NK-92 treated with Interleukin-12 subunit alpha and Interleukin-12 subunit beta, amount 100 ng/mL, for 24 hours (cell line): Measurements from ENCODE around the gene CCNQ.

Experiments used
- DNase-seq: peaks from one replicate; lab custom pipeline; 2025; lab: John Stamatoyannopoulos, UW

CCNQ gene

GRCh38 chrX:153598541-153599191 lies at the start of gene CCNQ:
Gene CCNQ, minus strand, starts transcription at chrX:153599139. Its CDS starts 66 bp downstream, at chrX:153599073.
- DNase-seq: no peak

- no peak for DNase-seq
Measured at GRCh38 chrX:153647461-153648357, 48.8 kb upstream of the CCNQ start.

- no peak for DNase-seq
Measured at GRCh38 chrX:153646620-153647373, 47.9 kb upstream of the CCNQ start, which contains the start of gene DUSP9. Gene DUSP9, plus strand, starts transcription at chrX:153647203. Its CDS starts 751 bp downstream, at chrX:153647954.

DNA sequence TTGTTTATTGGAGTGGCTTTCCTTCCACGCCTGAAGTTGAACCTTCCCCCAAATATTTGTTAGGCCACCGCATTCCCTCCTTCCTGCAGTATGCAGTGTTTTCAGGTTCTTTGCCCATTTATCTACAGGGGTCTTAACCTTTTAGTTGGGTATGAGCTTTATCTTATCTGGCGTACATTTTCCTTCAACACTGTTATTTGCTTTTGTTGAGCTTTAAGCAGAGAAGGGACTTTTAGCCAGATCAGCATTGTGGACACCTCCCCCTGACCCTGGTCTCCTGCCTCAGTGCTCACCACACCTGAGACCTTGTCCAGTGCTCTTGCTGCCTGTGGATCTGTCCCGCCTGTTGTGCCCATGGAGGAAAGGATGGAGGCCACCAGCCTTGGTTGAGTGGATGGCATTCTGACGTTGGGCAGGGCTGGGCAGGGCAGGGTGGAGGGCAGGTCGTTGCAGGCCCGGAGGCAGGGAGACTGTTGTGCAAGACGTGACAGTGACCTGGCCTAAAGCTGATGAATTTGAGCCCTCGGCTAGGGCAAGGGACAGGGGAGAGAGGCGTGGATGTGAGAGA lies 47.1 kb upstream of the CCNQ start:
- DNase-seq: no peak

DNA sequence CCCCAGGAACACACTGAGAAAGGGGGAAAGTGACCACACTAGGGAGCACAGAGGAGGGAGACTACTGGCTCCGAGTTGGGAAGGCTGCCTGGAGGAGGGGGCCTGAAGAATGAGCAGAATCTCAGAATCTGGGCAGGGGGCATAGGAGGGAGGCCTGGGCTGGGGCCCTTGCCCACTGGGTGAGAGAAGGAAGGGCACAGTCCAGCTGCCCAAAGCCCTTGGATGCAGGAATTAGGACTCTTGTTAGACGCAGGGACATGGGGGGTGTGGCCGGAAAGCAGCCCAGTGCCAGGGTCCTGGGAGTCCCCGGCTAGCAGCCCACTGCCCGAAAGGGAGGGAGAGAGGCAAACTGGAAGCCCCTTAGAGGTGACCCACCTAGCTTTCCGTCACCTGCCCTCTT lies 46.2 kb upstream of the CCNQ start:
- no peak for DNase-seq

DNA sequence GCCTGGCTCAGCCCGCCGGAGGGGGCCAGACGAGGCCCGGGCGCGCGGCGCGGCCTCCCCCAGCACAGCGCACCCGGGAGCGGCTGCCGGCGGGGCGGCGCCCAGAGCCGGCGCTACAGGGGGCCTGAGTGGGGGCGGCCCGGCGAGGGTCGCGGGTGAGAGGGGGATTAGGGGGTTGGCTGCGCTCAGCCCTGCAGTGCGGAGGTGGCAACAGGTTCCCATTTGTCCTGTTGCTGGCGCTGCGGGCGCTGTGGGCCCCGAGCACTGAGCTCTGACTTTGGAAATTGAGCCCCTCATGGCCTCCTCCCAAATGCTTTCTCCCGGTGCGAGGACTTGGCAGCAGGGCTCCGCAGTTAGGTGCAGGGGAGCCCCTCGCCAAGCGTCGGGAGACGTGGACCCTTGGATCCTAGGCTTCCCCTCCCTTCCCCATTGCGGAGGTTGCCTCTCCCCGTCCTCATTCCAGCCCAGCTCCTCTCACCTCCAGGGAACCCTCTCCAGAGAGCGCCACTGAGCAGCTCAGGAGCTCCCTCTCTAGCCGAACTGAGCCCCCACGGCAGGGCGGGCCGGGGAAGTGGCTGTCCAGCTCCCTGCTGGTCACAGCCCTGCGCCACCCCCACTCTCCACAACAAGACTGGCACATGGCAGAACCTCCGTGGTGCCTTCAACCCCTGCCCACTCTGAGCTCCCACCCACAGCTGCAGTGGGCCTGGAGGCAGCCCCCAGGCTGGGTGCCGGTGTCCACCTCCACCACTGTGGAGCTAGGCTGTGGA lies 45.6 kb upstream of the CCNQ start:
- DNase-seq: no peak

DNA sequence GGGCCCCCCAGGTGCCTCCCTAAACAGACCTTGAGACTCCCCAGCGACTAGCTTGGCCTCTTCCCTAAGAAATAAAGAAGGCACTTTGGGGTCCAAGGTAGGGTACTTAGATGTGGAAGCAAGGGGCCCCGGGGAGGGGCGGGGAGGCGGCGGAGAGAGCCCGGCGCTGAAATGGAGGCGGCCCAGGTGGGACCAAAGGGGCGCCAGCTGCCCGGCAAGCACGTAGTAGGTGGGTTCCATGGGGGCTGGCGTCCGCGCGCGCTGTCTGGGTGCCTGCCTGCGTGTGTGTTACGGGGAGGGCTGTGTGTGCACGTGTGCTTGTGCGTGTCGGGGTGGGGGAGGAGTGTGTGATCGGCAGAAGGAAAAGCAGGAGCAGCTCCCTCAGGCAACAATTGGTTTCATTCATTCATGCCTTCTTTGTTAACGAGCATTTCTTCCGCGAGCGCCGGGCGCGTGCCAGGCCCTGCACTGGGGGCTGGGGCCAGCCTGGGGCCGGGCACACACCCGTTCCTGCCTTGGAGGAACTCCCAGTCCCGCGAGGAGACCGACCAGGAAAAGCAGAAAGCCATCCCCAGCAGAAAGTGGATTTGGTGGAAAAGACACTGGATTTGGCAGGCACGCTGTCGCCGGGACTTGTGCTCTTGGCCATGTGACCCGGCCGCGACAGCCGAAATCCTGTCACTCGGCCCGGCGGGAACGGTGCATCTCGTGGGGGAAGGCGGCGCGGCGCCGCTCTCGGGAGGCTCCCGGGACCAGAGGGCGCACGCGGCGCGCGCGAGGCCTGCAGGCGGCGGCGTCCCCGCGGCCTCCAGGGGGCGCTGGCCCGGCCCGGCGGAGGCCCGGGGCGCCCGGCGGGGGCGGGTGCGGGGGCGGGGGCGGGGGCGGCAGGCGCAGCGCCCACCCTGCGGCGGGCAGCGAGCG lies 44.8 kb upstream of the CCNQ start:
- no peak for DNase-seq

- no peak for DNase-seq
Measured at GRCh38 chrX:153642655-153643430, 43.9 kb upstream of the CCNQ start.

GRCh38 chrX:153642051-153642654 lies 43.2 kb upstream of the CCNQ start:
- no peak for DNase-seq

GRCh38 chrX:153641627-153642026 lies 42.7 kb upstream of the CCNQ start:
- DNase-seq: no peak

DNA sequence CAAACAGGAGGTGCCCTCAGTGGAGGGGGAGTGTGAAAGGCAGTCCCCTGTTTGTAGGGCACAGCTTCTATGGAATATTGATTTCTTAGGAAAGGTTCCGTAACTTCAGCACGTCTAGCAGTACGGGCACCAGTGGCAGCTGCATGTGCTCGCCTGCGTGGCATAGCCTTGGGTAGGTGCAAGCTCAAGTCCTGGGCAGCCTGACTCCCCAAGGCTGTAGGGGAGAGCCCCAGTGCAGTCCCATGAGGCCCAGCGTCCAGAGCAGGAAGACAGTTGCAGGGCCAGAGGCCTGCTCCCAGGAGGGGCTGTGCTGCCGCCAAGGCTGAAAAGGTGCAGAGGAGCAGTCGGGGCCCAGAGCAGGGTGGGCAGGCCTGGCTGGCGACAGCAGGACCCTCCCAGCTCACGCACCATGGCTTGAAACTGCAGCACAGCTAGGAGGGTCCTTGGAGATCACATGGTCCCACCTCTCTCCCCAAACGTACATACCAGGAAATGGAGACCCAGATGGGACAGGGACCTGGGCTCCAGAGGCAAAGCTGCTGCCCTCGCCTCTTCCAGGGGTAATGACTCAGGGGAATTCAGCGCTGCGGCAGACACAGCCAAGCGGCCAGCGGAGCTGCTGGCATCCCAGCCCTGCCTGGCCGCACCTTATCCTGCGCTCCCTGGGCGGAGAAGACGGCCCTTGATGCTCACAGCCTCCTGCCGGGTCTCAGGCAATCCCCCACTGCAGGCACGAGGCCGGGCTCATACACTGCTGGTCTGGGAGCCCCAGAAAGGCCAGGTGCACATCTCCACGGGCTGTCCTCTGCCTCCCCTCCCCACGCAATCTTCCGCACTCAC lies 42.0 kb upstream of the CCNQ start:
- no peak for DNase-seq

- no peak for DNase-seq
Measured at GRCh38 chrX:153640045-153640686, 41.2 kb upstream of the CCNQ start.

- no peak for DNase-seq
Measured at GRCh38 chrX:153639177-153640044, 40.5 kb upstream of the CCNQ start.

GRCh38 chrX:153638436-153639176 lies 39.7 kb upstream of the CCNQ start:
- DNase-seq: no peak

DNA sequence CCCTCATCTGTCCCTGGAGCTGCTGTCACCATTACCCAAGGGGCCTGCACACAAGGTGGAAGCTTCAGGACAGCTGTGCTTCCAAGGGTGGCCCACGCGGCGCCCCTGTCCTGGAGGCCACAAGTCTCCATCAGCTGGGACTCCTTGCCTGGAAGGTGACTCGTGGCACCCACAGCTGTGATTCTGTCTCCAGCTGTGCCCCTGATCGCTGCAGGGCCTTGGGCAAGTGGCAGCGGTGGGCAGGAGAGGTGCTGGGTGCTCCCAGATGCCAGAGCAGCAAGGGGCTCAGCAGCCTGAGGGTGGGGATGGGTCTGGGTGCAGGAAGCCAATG lies 39.1 kb upstream of the CCNQ start:
- DNase-seq: no peak
